ENCODE results near the gene HEMGN.

The HEMGN gene

GRCh38 chr9:97928986-97929604 is 8.9 kb downstream of the HEMGN start:
- DNase-seq (ENCODE audit: low spot score), result no peak

GRCh38 chr9:97925497-97926334 is 12.3 kb downstream of the HEMGN start:
- no peak for DNase-seq (ENCODE audit: low spot score)

- DNase-seq (ENCODE audit: low spot score), result no peak
These were observed 13.6 kb downstream of the HEMGN start for GRCh38 chr9:97924386-97924785.

- DNase-seq (ENCODE audit: low spot score), result peak; percentile 76
These were observed 14.4 kb downstream of the HEMGN start for GRCh38 chr9:97923529-97924108.

GRCh38 chr9:97921959-97922724 is 15.8 kb downstream of the HEMGN start, which contains the start of gene TRMO:
Gene TRMO, minus strand, starts transcription at chr9:97922500. Its CDS starts 7 bp downstream, at chr9:97922493.
- peak; percentile 97 for DNase-seq (ENCODE audit: low spot score)

GRCh38 chr9:97919217-97919813 is 18.7 kb downstream of the HEMGN start:
- DNase-seq (ENCODE audit: low spot score), result no peak

- no peak for DNase-seq (ENCODE audit: low spot score)
These were observed 19.4 kb downstream of the HEMGN start for GRCh38 chr9:97918611-97919010.

- no peak for DNase-seq (ENCODE audit: low spot score)
These were observed 26.0 kb downstream of the HEMGN start for GRCh38 chr9:97911970-97912369.

GRCh38 chr9:97911528-97911927 is 26.4 kb downstream of the HEMGN start:
- no peak for DNase-seq (ENCODE audit: low spot score)

- no peak for DNase-seq (ENCODE audit: low spot score)
These were observed 27.6 kb downstream of the HEMGN start for GRCh38 chr9:97910357-97910756.

- DNase-seq (ENCODE audit: low spot score), result no peak
These were observed 29.3 kb downstream of the HEMGN start for GRCh38 chr9:97908705-97909104.

GRCh38 chr9:97907632-97908031 is 30.3 kb downstream of the HEMGN start:
- no peak for DNase-seq (ENCODE audit: low spot score)

GRCh38 chr9:97907046-97907445 is 30.9 kb downstream of the HEMGN start:
- DNase-seq (ENCODE audit: low spot score), result no peak

GRCh38 chr9:97906236-97906831 is 31.6 kb downstream of the HEMGN start:
- no peak for DNase-seq (ENCODE audit: low spot score)

GRCh38 chr9:97905228-97905627 is 32.7 kb downstream of the HEMGN start:
- DNase-seq (ENCODE audit: low spot score), result no peak

- DNase-seq (ENCODE audit: low spot score), result no peak
These were observed 33.2 kb downstream of the HEMGN start for GRCh38 chr9:97904725-97905124.

GRCh38 chr9:97903177-97903576 is 34.8 kb downstream of the HEMGN start:
- no peak for DNase-seq (ENCODE audit: low spot score)

GRCh38 chr9:97900738-97901565 is 37.0 kb downstream of the HEMGN start:
- peak; percentile 87 for DNase-seq (ENCODE audit: low spot score)

GRCh38 chr9:97900103-97900737 is 37.8 kb downstream of the HEMGN start:
- DNase-seq (ENCODE audit: low spot score), result no peak

GRCh38 chr9:97895695-97896332 is 42.2 kb downstream of the HEMGN start:
- no peak for DNase-seq (ENCODE audit: low spot score)
